GM12891 (cell line): Measurements from ENCODE around the gene SUMF1.

Experiments
- DNase-seq: peaks from one replicate; pipeline ENCODE4 v3.0.0; 2011; ENCODE audit warnings: low spot score; ENCODE audit not compliant: insufficient read length
- FAIRE-seq: peaks from 2 replicates; lab custom pipeline; 2011; peaks lifted over from hg19 to GRCh38; lab: Jason Lieb, UNC
- PAX5 ChIP-seq: IDR thresholded peaks from 2 replicates; pipeline ENCODE4 v1.6.1; 2011; ENCODE audit warnings: low read length, moderate library complexity, mild to moderate bottlenecking; ENCODE audit not compliant: insufficient read depth, severe bottlenecking
- POLR2A ChIP-seq: IDR thresholded peaks from 2 replicates; pipeline ENCODE4 v1.6.1; 2011; ENCODE audit warnings: low read depth, low read length, control low read depth
- POLR2AphosphoS5 ChIP-seq: IDR thresholded peaks from 2 replicates; pipeline ENCODE4 v1.6.1; 2011; ENCODE audit warnings: low read depth, low read length, control low read depth
- POU2F2 ChIP-seq: IDR thresholded peaks from 2 replicates; pipeline ENCODE4 v1.6.1; 2011; ENCODE audit warnings: low read depth, mild to moderate bottlenecking, control low read depth, low read length, moderate library complexity
- SPI1 ChIP-seq: IDR thresholded peaks from 2 replicates; pipeline ENCODE4 v1.6.1; 2011; ENCODE audit warnings: low read depth, low read length, control low read depth
- TAF1 ChIP-seq: IDR thresholded peaks from 2 replicates; pipeline ENCODE4 v1.6.1; 2011; ENCODE audit warnings: low read depth, low read length, control low read depth

The SUMF1 gene

DNA sequence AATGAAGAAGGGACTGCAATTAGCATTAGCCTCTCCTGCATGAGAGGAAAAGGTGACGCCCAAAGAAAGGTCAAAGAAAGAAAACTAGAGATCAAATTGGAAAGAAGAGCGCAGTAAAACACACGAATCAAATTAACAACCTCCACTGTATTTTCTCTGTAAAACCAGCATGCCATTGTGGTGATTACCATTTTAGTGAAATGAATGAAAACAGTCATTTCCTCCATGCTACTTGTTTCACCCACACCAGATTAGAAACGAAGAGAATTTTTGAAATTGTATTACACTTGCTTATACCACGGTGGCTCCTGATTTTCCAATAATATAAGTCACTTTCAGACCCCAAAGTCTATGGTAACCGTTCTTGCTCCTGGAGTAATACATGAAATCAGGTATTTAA is 71.6 kb downstream of the SUMF1 start:
- FAIRE-seq (no peak), DNase-seq (no peak)
- TF ChIP-seq POLR2AphosphoS5 (no peak), POU2F2 (no peak), SPI1 (no peak), POLR2A (no peak), PAX5 (no peak), TAF1 (no peak)

DNA sequence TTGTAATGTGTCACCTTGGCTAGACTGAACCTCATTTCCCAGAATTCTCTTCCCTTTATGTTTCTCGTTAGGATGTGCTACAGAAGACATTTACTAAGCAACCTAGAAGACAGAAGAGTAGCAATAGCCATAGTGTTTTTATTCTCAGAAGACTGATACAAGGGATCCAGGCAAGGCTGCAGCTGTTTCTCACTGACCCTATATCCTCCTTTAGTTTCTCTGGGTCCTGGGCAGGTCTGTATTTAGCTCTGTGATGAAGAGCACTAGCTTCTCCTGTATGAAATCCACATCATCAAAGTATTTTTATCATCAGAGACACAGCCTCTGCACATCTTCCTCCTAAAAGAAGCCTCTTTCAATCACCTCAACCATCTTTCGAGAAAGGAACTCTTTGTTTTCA is 72.5 kb downstream of the SUMF1 start:
- no peak for FAIRE-seq

DNA sequence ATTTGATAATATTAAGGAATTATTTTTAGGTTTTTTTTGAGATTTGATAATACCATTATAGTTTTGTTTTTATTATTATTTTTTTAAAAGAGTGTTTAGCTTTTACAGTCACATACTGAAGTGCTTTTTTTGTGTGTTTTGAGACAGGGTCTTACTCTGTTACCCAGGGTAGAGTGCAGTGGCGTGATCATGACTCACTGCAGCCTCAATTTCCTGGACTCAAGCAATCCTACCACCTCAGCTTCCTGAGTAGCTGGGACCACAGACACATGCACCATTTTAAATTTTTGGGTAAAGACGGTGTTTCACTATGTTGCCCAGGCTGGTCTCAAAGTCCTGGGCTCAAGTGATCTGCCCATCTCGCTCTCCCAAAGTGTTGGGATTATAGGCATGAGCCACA is 73.0 kb downstream of the SUMF1 start:
- TF ChIP-seq POLR2AphosphoS5 = no peak
- no peak for TF ChIP-seq POU2F2
- no peak for TF ChIP-seq PAX5
- TF ChIP-seq SPI1 = no peak
- no peak for TF ChIP-seq TAF1
- TF ChIP-seq POLR2A = no peak
- no peak for FAIRE-seq
- DNase-seq = no peak

More for the DNA sequence above, 72.5 kb downstream of the SUMF1 start:
- DNase-seq = no peak
- no peak for TF ChIP-seq SPI1
- TF ChIP-seq TAF1 = no peak
- TF ChIP-seq POU2F2 = no peak
- no peak for TF ChIP-seq PAX5
- TF ChIP-seq POLR2AphosphoS5 = no peak
- TF ChIP-seq POLR2A = no peak

DNA sequence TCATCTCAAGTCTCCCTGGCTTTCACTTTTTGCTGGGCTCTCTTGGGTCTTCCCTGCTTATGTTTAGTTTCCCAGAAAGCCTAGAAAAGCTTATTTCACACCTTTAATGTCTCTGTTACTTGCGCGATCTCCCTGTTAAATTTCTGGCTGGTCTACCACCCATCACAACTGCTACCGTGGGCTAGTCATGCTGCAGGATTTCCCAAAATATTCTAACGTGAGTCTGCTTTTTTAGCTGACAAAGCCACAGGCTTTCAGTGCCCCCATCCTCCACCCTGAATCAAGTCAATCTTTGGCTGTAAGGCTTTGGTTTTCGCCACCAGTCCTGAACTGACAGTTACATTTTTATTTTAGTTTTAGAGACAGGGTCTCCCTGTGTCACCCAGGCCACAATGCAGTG is 74.1 kb downstream of the SUMF1 start:
- no peak for FAIRE-seq

DNA sequence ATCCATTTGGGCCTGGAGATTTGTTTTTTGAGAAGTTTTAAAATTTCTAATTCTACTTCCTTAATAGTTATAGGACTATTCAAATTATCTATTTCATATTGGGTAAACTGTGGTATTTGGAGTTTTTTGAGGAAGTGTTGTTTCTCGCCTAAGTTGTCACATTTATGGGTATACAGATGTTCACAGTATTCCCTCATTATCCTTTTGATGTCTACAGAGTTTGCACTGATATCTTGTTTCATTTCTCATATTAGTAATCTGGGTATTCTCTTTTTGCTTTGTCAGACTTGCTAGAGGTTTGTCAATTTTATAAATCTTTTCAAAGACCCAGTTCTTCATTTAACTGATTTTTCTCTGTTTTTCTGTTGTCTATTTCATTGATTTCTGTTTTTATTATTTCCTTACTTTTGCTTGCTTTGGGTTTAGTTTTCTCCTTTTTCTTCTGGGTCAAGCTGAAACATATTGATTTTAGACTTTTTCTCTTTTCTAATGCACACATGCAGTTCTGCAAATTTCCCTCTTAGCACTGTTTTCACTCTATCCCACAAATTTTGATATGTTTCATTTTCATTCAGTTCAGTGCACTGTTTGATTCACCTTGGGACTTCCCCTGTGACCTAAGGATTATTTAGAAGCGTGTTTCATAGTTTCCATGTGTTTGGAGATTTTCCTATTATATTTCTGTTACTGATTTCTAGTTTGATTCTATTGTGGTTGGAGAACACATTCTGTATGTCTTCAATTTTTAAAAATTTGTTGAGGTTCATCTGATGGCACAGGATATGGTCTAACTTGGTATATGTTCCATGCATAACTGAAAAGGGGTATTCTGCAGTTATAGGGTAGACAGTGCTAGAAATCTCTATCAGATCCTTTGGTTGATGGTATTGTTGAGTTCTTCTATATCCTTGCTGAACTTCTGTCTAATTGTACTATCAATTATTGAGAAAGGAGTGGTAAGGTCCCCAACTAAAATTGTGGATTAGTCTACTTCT is 79.6 kb downstream of the SUMF1 start:
- TF ChIP-seq TAF1 (no peak), POLR2A (no peak), SPI1 (peak; percentile 70), POU2F2 (no peak), POLR2AphosphoS5 (no peak)
- FAIRE-seq (no peak), DNase-seq (no peak)

More for the DNA sequence above, 74.1 kb downstream of the SUMF1 start:
- DNase-seq = no peak
- TF ChIP-seq SPI1 (no peak), POU2F2 (no peak), TAF1 (no peak), PAX5 (no peak), POLR2A (no peak)

DNA sequence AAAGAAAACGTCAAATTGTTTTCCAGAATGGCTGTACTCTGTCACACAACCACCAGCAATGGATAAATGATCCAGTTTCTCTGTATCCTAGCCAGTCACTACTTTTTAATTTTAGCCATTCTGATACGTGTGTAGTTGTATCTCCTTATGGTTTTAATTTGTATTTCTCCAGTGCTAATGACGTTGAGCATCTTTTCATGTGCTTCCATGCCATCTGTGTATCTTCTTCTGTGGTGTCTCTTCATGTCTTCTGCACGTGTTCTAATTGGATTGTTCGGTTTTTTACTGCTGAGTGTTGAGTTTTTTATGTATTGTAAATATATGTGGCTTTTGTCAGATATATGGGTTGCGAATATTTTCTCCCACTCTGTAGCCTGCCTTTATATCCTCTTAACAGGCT is 81.9 kb downstream of the SUMF1 start:
- DNase-seq (no peak), FAIRE-seq (no peak)
- TF ChIP-seq POLR2A = no peak
- TF ChIP-seq POU2F2 = no peak
- no peak for TF ChIP-seq TAF1
- no peak for TF ChIP-seq PAX5
- TF ChIP-seq POLR2AphosphoS5 = no peak
- no peak for TF ChIP-seq SPI1

DNA sequence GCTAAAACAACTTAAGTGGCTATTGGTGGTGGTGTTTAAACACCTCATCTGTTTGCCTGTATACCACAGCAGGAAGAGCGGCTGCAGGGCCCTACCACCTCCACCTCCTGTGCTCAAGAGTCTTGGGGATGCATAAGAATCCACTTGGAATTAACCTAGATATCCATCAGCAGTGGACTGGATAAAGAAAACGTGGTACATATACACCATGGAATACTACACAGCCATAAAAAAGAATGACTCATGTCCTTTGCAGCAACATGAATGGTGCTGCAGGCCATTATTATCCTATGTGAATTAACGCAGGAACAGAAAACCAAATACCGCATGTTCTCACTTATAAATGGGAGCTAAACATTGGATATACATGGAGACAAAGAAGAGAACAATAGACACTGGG is 87.1 kb downstream of the SUMF1 start:
- no peak for TF ChIP-seq TAF1
- TF ChIP-seq POU2F2 = no peak
- no peak for TF ChIP-seq PAX5
- TF ChIP-seq POLR2A = no peak
- TF ChIP-seq POLR2AphosphoS5 = no peak
- TF ChIP-seq SPI1 = no peak
- no peak for FAIRE-seq
- no peak for DNase-seq

DNA sequence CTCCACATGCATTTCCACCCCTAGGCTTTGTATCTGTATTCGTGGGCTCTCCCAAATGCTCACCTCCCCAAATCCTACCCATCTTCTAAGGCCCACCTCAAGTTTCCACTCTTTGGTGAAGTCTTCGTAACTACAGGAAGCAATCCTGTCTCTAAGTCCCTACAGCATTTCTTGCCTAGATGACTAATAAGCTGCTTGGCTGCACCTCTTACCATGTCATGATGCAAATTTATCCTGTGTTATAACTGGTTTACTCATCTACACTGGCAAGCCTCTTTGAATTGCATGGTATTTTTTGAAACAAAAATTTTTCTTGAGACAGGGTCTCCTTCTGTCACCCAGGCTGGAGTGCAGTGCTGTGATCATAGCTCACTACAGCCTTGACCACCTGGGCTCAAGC is 90.6 kb downstream of the SUMF1 start:
- DNase-seq (no peak), FAIRE-seq (no peak)
- TF ChIP-seq POU2F2 (no peak), POLR2A (no peak), PAX5 (no peak), POLR2AphosphoS5 (no peak), SPI1 (no peak), TAF1 (no peak)

DNA sequence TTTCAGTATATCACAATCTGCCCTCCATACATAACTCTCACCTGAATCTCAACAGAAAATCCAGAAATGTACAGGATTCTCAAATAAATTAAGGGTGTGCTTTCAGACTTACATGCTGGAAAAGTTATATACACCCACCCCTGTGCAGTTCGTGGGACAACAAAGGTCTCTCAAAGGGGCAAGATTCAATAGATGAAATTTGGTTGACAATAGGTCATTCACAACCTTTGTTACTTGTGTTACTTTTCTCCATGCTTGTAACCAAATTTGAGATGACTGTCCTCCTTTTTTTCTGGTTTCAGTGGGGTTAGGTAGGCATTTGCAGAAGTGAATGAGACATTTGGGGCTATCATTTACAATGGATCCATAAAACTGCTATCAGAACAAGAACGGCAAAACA is 91.2 kb downstream of the SUMF1 start:
- TF ChIP-seq POU2F2 (no peak), TAF1 (no peak), POLR2AphosphoS5 (no peak), PAX5 (no peak), POLR2A (no peak), SPI1 (no peak)
- FAIRE-seq (no peak), DNase-seq (no peak)

DNA sequence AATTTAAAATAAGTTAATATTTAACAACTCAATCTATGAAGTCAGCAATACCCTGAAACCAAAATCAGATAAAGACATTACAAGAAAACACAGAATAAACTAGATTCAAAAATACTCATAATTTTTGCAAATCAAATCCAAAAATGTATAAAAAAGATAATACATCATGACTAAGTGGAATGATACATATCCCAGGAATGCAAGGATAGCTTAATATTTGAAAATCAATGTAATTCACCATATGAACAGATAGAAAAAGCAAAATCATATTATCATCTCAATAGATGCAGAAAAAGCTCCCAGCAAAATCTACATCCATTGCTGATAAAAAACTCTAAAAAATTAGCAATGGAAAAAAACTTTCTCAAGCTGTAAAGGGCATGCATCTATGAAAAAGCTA is 93.4 kb downstream of the SUMF1 start:
- TF ChIP-seq PAX5 = no peak
- TF ChIP-seq POLR2AphosphoS5 = no peak
- no peak for TF ChIP-seq POLR2A
- no peak for TF ChIP-seq POU2F2
- TF ChIP-seq TAF1 = no peak
- no peak for TF ChIP-seq SPI1
- DNase-seq (no peak), FAIRE-seq (no peak)
